Spleen (tissue), 7 donors: Measurements from ENCODE around the gene PDF.

Experiments
- CTCF ChIP-seq, 11 experiments: fragments of 200-600 bp in 7 of 11; fragments of 450-650 bp in 4 of 11; sonication (generic) in 4 of 11; IDR thresholded peaks in 8 of 11; conservative IDR thresholded peaks in 3 of 11; 1 replicate in 7 of 11; 2 replicates in 4 of 11; pipeline versions ENCODE4 v1.4.0 to v1.8.0; 2016 to 2021; ENCODE audit warnings: antibody characterized with exemption in 11 of 11, inconsistent platforms in 4 of 11, mild to moderate bottlenecking in 1 of 11
- POLR2AphosphoS5 ChIP-seq, 3 donors: sonication (generic); formaldehyde crosslinking; IDR thresholded peaks; one replicate each; pipeline ENCODE4 v1.5.1; 2017; ENCODE audit warnings: antibody characterized with exemption in 3 of 3
- donor health status: DM: no; HTN: no; CAD: no; lungs with moderate emphysema.
- donor health status: DM: no; HTN: no; CAD: no.
- donor health status: DM: no; HTN: no; CAD: no.

DNA sequence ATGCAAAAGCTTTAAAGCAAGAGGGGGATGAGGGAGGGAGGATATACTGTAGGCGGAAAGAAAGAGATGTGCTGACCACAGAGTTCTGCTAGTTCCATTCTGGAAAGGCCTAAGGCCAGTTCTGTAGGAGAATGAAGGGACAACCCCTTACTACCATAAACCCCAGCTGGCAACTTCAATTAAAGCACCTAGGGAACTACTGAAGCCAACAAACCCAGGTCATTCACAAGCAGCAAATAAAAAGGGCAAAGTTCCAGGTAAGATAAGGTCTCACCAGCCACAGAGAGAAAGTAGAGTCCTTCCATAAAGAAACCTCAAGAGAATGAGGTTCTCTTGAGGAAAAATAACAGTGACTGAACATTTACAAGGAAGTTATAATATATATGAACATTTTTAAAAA, 42.6 kb upstream of the PDF start:
- TF ChIP-seq POLR2AphosphoS5 (IDR thresholded peaks at IDR 0.05) = no peak
- no peak for TF ChIP-seq CTCF (IDR thresholded peaks at IDR 0.05 in 8 of 11, conservative IDR thresholded peaks at IDR 0.05 in 3 of 11)
